ENCODE data around the gene HS3ST3A1.
A peak's percentile ranks its signal among the peaks of the same experiment; 100 is the strongest.

The HS3ST3A1 gene

DNA sequence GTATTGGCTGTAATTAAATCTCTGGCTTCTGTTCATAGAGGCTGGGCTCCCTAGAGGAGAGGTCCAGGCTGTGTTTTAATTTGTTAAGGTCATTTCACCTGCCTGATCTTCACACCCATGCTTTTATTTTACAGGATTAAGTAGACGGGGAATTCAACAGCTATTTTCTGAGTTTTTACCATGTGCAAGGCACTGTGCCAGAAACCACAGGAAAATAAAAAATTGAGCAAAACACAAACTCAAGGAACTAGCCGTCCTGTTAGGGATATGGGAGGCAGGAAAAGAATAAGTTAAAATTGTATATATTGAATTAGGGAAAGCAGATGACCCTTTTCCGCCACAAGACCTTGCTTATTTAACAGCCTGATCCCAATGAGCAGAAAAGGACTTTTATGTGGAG is 29.1 kb downstream of the HS3ST3A1 start:
- DNase-seq (ENCODE audit: low spot score) = no peak
- POLR2A ChIA-PET (ENCODE audit: low non-redundant PET) = no interaction called here
- TF ChIP-seq, protein P1, sequence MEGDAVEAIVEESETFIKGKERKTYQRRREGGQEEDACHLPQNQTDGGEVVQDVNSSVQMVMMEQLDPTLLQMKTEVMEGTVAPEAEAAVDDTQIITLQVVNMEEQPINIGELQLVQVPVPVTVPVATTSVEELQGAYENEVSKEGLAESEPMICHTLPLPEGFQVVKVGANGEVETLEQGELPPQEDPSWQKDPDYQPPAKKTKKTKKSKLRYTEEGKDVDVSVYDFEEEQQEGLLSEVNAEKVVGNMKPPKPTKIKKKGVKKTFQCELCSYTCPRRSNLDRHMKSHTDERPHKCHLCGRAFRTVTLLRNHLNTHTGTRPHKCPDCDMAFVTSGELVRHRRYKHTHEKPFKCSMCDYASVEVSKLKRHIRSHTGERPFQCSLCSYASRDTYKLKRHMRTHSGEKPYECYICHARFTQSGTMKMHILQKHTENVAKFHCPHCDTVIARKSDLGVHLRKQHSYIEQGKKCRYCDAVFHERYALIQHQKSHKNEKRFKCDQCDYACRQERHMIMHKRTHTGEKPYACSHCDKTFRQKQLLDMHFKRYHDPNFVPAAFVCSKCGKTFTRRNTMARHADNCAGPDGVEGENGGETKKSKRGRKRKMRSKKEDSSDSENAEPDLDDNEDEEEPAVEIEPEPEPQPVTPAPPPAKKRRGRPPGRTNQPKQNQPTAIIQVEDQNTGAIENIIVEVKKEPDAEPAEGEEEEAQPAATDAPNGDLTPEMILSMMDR (conservative IDR thresholded peaks at IDR 0.05; ENCODE audit: low read depth) = no peak
- CTCF ChIA-PET = no interaction called here
- H3K27ac ChIP-seq = no peak overlapping the region

DNA sequence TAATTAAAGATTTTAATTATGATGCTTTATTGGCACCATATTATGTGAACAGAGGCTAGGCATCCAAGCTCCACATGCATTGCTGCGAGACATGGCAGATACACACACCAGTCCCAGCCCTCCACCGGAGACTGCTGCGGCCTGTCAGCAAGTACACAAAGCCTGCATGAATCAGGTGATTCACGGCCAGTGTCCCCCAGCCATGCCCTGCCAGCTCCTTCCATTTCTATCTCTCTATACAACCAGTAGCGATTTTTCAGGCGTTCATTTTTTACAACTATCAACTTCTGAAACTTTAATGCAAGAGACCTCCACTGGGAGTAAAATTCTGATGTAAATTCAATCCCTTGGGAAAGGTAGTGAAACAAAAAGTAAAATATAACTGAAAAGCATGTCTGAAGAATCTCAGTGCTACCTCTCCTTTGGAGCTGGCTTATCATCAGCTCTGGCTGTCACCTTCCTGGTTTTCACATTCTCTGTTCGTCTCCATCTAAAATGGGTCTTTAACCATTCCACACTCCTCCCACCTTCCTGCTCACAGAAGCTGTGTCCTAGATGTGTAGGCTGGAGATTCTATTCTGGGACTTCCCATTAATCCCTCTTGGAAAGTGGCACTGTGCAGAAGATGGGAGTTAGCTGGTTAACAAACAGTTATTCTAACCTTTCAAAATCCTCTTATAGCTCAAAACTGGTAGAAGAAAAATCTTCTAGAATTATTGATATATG is 32.2 kb downstream of the HS3ST3A1 start:
- TF ChIP-seq, protein P1 (conservative IDR thresholded peaks at IDR 0.05; ENCODE audit: low read depth) = no peak
- CTCF ChIA-PET = interaction anchor here (0.5 to 0.6 kb wide), 2 partner anchors 303 to 1424 kb away, joined by 4 read pairs; no protein-coding TSS in a partner anchor
- no peak for DNase-seq (ENCODE audit: low spot score)
- POLR2A ChIA-PET (ENCODE audit: low non-redundant PET) = no interaction called here
- no peak overlapping the region for H3K27ac ChIP-seq

DNA sequence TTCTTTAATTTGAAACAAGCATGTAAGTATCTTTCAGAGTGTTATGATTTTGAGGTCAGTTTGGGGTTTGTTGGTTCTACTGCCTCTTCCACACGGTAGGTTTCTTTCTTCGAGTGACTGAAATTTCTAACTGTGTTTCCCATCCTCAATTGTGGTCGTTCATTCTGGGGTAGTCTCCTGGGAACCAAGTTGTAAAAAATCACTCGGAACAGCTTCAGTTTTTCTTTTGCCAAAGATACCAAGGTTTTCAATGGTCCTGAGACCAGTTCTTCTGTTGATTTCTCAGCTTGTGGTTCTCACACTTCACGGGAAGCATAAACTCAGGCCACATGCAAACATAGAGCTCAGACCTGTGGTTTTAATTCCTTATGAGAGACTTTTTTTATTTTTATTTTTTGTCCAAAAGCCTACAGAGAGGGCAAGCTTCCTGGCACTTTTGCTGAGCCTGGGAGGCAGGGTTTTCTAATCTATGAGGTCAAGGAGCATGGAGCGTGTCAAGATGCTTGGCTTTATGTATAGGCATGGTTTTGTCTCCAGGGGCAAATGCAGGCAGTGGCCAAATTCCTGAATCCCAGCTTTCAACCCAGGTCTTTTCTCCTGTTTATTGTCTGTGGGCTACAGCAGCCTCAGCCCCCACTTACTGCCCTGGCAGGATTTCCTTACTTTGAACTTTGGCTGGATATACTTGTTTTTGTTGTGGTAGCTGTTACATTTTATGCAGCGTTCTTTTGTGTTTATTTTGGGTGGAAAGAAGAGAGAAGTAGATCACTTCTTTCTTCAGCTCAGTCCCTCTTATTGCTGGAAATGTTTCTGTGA is 32.9 kb downstream of the HS3ST3A1 start:
- POLR2A ChIA-PET (ENCODE audit: low non-redundant PET) = no interaction called here
- no peak overlapping the region for H3K27ac ChIP-seq
- no peak for DNase-seq (ENCODE audit: low spot score)
- TF ChIP-seq, protein P1 (conservative IDR thresholded peaks at IDR 0.05; ENCODE audit: low read depth) = no peak
- CTCF ChIA-PET = interaction anchor here (0.5 to 0.6 kb wide), 2 partner anchors 303 to 1423 kb away, joined by 4 read pairs; no protein-coding TSS in a partner anchor

DNA sequence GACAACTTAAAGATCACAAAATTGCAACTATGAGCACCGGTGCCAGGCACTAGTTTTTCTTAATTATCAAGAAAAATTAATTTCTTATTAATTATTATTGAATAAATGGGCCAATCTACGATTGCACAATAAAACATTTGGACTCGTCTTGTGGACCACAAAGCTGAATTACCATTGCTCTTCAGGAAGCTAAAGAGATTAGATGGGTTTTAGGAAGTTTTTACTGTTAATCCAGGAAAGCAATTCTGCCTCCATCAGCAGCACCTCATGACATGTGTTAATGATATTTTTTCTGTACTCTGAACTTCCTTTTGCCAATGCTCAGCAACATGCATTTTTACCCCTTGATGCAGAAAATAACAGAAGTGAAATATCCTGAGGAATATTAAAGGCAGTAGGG is 37.9 kb downstream of the HS3ST3A1 start:
- CTCF ChIA-PET = no interaction called here
- no peak overlapping the region for H3K27ac ChIP-seq
- POLR2A ChIA-PET (ENCODE audit: low non-redundant PET) = no interaction called here
- TF ChIP-seq, protein P1 (conservative IDR thresholded peaks at IDR 0.05; ENCODE audit: low read depth) = no peak
- DNase-seq (ENCODE audit: low spot score) = no peak

DNA sequence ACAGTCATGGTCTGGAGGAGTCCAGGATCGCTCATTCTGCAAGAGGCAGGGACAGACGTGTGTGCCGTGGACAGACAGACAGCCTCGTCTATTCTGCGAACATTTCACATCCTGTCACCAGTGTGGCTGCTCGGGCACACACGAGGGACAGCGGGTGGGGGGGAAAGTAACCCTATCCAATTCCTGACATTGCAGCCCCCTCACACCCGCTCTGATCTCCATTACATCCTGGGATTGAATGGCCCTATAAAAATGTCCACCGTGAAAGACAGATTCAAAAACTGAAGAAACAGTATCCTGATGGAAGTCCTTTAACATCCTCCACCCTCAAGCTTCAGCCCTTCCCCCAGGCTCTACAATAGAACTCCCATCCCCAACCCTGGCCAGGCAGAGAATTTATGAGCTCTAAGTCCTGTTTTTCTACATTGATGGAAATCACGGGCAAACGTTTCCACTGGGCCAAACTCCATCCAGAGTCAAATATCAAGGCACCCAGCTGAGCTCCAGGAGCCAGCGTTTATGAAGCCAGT is 39.4 kb downstream of the HS3ST3A1 start:
- peak overlapping the region; percentile 70 for H3K27ac ChIP-seq
- ChIA-PET CTCF (no interaction called here), POLR2A (ENCODE audit: low non-redundant PET) (no interaction called here)
- TF ChIP-seq, protein P1 (conservative IDR thresholded peaks at IDR 0.05; ENCODE audit: low read depth) = no peak
- DNase-seq (ENCODE audit: low spot score) = peak; percentile 88

DNA sequence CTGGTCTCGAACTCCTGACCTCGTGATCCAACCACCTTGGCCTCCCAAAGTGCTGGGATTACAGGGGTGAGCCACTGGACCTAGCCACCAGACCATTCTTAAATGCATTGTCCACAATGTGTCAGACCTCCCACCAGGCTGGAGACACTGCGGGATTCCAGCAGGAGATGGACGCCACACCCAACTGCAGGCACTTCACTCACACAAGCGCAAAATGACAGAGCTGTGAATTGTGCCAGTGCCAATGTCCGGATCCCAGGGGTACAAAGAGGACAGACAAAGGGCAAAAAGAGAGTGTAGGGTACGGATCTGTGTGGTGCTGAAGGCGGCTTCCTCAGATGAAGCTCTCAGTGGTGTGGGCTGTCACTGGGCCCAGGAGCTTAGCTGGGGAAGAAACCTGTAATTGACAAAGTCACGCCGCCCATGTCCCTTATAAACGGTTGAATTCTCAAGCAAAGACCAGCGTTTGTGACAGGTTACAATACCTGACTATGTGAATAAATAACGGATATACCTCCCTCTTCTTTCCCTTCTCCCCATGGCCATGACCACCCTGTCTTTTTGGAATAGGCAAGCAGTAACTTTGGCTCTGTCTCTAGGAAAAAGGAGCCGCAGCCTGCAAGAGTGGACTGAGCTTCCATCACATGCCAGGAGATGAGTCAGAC is 40.0 kb downstream of the HS3ST3A1 start:
- CTCF ChIA-PET = interaction anchor here (0.6 kb wide), 1 partner anchor 1918 kb away, joined by 3 read pairs; no protein-coding TSS in a partner anchor
- POLR2A ChIA-PET (ENCODE audit: low non-redundant PET) = no interaction called here
- DNase-seq (ENCODE audit: low spot score) = no peak
- H3K27ac ChIP-seq = peak overlapping the region; percentile 70
- TF ChIP-seq, protein P1 (conservative IDR thresholded peaks at IDR 0.05; ENCODE audit: low read depth) = no peak
